Measurements from ENCODE around the gene RSPRY1.

Gene RSPRY1

DNA sequence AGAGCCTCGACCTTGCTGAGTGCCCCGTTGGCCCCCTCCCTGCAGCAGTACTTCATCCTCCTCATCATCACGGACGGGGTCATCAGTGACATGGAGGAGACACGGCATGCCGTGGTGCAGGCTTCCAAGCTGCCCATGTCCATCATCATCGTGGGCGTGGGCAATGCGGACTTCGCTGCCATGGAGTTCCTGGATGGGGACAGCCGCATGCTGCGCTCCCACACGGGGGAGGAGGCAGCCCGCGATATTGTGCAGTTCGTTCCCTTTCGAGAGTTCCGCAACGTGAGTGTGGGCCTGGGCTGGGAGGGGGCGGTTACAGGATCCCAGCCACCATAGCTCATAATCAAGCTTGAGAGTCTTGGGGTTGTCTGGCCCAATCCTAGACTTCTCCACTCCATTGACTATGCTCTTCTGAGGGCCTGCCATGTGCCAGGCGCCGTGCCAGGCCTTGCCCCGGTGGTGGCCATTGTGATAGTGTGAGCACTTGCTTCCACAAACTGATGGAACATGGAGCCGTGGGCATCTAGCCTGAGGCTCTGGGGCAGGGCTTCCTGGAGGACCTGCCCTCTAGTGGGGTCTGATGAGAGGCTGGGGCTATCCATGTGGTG, 40.0 kb upstream of the RSPRY1 start:
- peaks cover 23% of the 10 kb centered on the region for H3K4me1 ChIP-seq (ENCODE audit: control insufficient read depth, insufficient read depth, low read length)
- no peaks in the 10 kb centered on the region for H3K27me3 ChIP-seq (ENCODE audit: control insufficient read depth, insufficient read depth, low read length)
- H3K4me3 ChIP-seq (ENCODE audit: low read length) = no peak overlapping the region

DNA sequence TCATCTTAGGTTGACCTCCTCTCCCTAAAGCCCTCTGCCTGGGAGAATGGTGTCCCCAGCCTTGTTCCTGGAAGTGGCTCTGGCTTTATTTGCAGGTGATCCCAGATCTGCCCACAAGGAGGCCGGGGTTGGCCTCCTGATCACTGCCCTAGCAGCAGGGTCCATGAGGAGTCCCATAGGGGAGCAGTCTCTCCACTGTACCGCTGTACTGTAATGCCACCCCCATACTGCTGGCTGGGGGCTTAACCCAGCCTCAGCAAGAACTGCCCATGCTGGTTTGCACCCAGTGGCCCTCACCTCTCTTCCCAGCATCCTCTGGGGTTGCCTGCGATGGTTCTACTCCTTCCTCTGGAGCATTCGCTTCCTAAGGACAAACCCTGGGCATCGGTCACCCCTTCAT, 39.4 kb upstream of the RSPRY1 start:
- Histone ChIP-seq H3K36me3 (ENCODE audit: control insufficient read depth, insufficient read depth, low read length) (no peaks in the 10 kb centered on the region), H3K9me3 (ENCODE audit: control insufficient read depth, low read length) (no peaks in the 10 kb centered on the region), H3K4me1 (ENCODE audit: control insufficient read depth, insufficient read depth, low read length) (peaks cover 23% of the 10 kb centered on the region), H3K27me3 (ENCODE audit: control insufficient read depth, insufficient read depth, low read length) (no peaks in the 10 kb centered on the region), H3K9ac (ENCODE audit: low read length) (no peak overlapping the region), H3K4me3 (ENCODE audit: low read length) (no peak overlapping the region)

More for the DNA sequence above, 40.0 kb upstream of the RSPRY1 start:
- Histone ChIP-seq H3K9ac (ENCODE audit: low read length) (no peak overlapping the region), H3K9me3 (ENCODE audit: control insufficient read depth, low read length) (no peaks in the 10 kb centered on the region), H3K36me3 (ENCODE audit: control insufficient read depth, insufficient read depth, low read length) (no peaks in the 10 kb centered on the region)

DNA sequence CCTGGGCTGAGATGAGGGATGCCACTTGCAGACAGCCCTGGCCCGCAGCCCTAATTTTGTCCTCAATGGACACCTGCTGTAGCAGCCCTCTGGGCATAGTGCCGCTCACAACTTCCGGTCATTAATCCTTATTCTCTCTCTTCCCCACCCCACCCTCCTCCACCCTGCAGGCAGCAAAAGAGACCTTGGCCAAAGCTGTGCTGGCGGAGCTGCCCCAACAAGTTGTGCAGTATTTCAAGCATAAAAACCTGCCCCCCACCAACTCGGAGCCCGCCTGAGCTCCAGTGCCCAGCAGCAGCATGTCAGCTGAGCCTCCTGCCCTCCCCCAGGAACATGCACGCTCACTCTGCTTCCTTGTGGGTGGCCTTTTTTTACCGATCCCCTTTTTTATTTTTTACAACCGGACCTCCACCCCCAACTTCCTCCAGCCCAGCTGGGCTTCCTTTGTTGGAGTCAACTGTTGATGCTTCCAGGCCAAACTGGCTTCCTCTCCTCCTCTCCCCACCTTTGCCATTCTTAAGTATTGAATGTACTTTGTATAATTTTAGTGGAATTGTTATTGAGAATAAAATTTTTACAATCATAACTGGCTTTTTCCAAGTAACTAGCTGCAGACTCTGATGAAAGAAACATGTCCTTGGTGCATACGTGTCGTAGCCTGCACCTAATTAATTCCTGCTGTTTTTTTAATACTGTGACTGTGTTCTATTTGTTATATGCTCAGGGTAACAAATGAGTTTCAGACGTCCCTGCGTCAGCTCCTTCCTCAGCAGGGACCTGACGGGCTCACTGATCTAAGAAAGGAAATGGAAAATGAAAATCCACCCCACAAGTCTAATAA, 38.5 kb upstream of the RSPRY1 start:
- Histone ChIP-seq H3K27me3 (ENCODE audit: control insufficient read depth, insufficient read depth, low read length) (no peaks in the 10 kb centered on the region), H3K4me1 (ENCODE audit: control insufficient read depth, insufficient read depth, low read length) (peaks cover 23% of the 10 kb centered on the region), H3K9ac (ENCODE audit: low read length) (no peak overlapping the region), H3K36me3 (ENCODE audit: control insufficient read depth, insufficient read depth, low read length) (no peaks in the 10 kb centered on the region), H3K4me3 (ENCODE audit: low read length) (no peak overlapping the region), H3K9me3 (ENCODE audit: control insufficient read depth, low read length) (no peaks in the 10 kb centered on the region)

DNA sequence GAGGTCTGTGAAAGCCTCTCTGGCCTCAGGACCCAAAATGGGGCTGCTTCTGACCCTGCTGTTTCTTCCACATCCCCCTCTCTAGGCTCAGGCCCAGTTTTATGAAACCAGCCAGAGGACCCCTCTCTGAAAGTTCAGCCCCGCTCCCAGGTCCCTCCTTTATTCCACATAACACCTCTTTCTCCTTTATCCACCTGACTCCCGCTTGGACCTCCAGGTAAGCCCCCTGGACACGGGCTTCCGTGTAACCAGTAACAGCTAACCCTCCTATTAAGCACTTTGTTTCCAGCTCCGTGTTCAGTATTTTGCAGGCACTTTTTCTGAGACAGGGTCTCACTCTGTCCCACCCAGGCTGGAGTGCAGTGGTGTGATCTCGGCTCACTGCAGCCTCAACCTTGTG, 37.6 kb upstream of the RSPRY1 start:
- Histone ChIP-seq H3K4me3 (ENCODE audit: low read length) (no peak overlapping the region), H3K4me1 (ENCODE audit: control insufficient read depth, insufficient read depth, low read length) (peaks cover 16% of the 10 kb centered on the region), H3K27me3 (ENCODE audit: control insufficient read depth, insufficient read depth, low read length) (no peaks in the 10 kb centered on the region), H3K9me3 (ENCODE audit: control insufficient read depth, low read length) (no peaks in the 10 kb centered on the region), H3K36me3 (ENCODE audit: control insufficient read depth, insufficient read depth, low read length) (no peaks in the 10 kb centered on the region), H3K9ac (ENCODE audit: low read length) (no peak overlapping the region)

DNA sequence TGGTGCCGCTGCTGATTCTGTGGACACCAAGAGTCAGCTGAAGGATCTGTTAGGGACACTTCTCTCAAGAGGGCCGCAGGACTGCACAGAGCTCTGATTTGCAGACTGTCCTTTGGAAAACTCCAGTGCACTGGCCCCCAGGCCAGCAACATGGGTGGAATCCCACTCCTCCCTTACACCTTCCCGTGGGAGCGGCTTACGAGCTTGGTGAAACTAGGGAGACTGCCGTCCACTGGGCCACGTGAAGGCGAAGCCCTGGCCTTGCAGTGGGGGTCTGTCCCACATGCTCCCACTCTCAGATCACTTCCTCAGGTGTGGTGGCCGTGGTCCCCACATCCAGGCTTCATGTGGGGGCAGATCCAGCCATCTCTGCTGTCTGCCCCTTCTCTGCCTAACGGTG, 36.7 kb upstream of the RSPRY1 start:
- Histone ChIP-seq H3K27me3 (ENCODE audit: control insufficient read depth, insufficient read depth, low read length) (no peaks in the 10 kb centered on the region), H3K4me3 (ENCODE audit: low read length) (no peak overlapping the region), H3K9me3 (ENCODE audit: control insufficient read depth, low read length) (no peaks in the 10 kb centered on the region), H3K4me1 (ENCODE audit: control insufficient read depth, insufficient read depth, low read length) (peaks cover 8% of the 10 kb centered on the region), H3K36me3 (ENCODE audit: control insufficient read depth, insufficient read depth, low read length) (no peaks in the 10 kb centered on the region), H3K9ac (ENCODE audit: low read length) (no peak overlapping the region)

DNA sequence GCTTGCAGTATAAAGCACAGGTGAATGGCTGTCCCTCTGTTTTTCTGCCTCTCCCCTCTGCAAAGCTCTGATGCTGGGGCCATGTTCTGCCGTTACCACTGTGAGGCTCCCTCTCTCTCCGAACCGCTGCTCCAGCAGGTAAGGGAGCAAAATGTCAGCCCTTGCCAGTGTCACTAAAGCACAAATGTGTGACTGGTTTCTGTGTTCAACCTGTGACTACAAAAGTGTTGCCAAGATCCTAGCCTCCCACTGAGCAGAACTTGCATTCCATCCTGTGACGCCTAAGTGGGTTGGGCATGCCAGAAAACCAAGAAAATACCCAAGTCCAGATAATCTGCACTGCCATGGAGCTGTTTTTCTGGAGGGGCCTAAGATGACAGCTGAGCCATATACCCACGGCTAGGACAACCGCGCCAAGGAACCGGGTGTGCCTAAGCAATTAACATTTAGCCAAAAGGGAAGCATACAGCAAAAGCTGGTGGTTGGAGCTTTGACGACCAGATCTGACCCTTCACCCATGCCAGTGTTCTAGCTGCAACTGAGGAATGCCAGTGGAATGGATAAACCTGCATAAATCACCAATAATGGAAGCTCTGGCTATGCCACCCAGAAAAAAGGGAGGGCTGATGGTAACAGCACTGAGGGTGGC, 35.3 kb upstream of the RSPRY1 start:
- H3K4me3 ChIP-seq (ENCODE audit: low read length) = no peak overlapping the region
- no peaks in the 10 kb centered on the region for H3K9me3 ChIP-seq (ENCODE audit: control insufficient read depth, low read length)
- no peaks in the 10 kb centered on the region for H3K36me3 ChIP-seq (ENCODE audit: control insufficient read depth, insufficient read depth, low read length)
- H3K4me1 ChIP-seq (ENCODE audit: control insufficient read depth, insufficient read depth, low read length) = peaks cover under 1% of the 10 kb centered on the region
- H3K27me3 ChIP-seq (ENCODE audit: control insufficient read depth, insufficient read depth, low read length) = no peaks in the 10 kb centered on the region
- no peak overlapping the region for H3K9ac ChIP-seq (ENCODE audit: low read length)

DNA sequence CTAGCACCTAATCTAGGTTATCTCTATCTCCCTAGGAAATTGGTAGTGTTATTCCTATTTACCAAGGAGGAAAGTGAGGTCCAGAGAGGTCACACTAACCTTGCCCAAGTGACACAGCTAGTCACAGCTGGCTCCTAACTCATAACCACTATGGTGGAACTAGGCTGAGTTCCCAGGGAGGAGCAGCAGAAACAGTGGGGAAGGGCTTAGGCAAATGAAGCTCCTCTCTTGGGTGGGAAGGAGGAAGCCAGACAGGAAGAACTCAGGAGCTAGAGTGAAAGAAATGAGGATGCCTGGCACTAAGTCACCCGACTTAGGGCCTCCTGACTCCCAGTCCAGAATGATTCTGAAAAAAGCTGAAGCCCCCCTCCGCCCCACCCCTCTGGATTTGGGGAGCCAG, 34.8 kb upstream of the RSPRY1 start:
- Histone ChIP-seq H3K27me3 (ENCODE audit: control insufficient read depth, insufficient read depth, low read length) (no peaks in the 10 kb centered on the region), H3K9me3 (ENCODE audit: control insufficient read depth, low read length) (no peaks in the 10 kb centered on the region), H3K9ac (ENCODE audit: low read length) (no peak overlapping the region), H3K36me3 (ENCODE audit: control insufficient read depth, insufficient read depth, low read length) (no peaks in the 10 kb centered on the region), H3K4me3 (ENCODE audit: low read length) (no peak overlapping the region), H3K4me1 (ENCODE audit: control insufficient read depth, insufficient read depth, low read length) (no peaks in the 10 kb centered on the region)

DNA sequence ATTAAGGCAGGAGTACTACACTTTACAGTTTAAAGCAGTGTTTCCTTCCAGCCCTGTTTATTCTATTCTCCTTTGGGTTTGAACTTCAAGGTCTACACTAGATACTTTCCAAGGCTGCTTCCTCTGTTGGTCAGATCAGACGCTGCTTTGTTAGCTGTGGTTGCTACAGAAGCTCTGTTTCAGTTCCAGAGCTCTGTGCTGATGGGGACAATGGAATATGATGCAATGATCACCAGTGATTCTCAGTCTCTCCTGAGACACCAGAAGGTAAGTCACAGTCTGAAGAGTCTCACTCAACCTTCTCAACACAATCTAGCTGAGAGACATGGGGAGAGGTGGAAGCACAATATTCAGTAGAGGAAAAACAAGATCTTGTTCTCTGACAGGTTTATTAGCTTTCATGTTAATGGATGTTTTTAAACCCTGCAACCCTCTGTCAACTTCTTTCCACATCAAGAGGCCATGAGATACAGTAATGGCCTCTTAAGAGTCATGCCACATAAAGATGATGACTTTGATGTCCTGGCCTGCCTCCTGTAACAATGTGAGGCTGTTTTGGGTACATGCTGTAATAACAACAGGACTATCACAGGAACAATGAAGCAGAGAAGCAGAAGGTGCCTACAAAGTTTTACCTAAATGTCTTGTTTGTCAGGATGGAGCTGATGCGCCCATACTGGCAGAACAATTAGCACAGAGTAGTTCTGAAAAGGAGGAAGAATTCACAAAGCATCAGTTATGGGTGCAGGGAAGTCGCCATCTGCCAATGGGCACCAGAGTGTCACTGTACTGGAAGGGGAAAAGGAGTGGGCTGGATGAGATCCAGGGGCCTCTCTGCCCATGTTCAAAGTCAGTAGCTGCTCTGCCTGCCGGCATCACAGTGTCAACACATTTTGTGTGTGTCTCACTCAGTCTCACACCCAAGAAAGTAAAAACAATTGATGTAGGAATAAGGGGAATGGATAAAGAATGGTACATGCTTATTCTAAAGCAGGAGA, 33.7 kb upstream of the RSPRY1 start:
- H3K9ac ChIP-seq (ENCODE audit: low read length) = no peak overlapping the region
- no peaks in the 10 kb centered on the region for H3K36me3 ChIP-seq (ENCODE audit: control insufficient read depth, insufficient read depth, low read length)
- H3K27me3 ChIP-seq (ENCODE audit: control insufficient read depth, insufficient read depth, low read length) = no peaks in the 10 kb centered on the region
- H3K4me1 ChIP-seq (ENCODE audit: control insufficient read depth, insufficient read depth, low read length) = no peaks in the 10 kb centered on the region
- no peak overlapping the region for H3K4me3 ChIP-seq (ENCODE audit: low read length)
- no peaks in the 10 kb centered on the region for H3K9me3 ChIP-seq (ENCODE audit: control insufficient read depth, low read length)

DNA sequence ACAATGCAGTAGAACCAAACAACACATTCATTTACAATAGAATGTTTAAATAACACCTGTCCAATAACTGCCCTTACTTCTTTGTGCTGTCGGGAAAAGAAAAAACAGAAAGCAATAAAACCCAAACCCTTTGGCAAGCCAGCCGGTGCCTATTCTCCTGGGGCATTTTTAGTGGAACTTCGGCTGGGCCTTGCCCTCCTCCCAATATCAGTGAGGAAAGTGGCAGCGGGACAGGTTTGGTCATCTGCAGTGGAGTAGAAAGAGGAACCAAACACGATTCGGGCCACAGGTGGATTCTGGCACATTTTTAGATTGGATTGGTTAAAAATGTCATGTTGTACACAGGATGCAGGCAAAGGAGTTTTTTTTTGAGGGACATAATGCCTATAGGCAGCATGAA, 32.3 kb upstream of the RSPRY1 start:
- H3K4me1 ChIP-seq (ENCODE audit: control insufficient read depth, insufficient read depth, low read length) = no peaks in the 10 kb centered on the region
- H3K9me3 ChIP-seq (ENCODE audit: control insufficient read depth, low read length) = no peaks in the 10 kb centered on the region
- H3K27me3 ChIP-seq (ENCODE audit: control insufficient read depth, insufficient read depth, low read length) = no peaks in the 10 kb centered on the region
- H3K9ac ChIP-seq (ENCODE audit: low read length) = no peak overlapping the region
- no peaks in the 10 kb centered on the region for H3K36me3 ChIP-seq (ENCODE audit: control insufficient read depth, insufficient read depth, low read length)
- H3K4me3 ChIP-seq (ENCODE audit: low read length) = no peak overlapping the region

DNA sequence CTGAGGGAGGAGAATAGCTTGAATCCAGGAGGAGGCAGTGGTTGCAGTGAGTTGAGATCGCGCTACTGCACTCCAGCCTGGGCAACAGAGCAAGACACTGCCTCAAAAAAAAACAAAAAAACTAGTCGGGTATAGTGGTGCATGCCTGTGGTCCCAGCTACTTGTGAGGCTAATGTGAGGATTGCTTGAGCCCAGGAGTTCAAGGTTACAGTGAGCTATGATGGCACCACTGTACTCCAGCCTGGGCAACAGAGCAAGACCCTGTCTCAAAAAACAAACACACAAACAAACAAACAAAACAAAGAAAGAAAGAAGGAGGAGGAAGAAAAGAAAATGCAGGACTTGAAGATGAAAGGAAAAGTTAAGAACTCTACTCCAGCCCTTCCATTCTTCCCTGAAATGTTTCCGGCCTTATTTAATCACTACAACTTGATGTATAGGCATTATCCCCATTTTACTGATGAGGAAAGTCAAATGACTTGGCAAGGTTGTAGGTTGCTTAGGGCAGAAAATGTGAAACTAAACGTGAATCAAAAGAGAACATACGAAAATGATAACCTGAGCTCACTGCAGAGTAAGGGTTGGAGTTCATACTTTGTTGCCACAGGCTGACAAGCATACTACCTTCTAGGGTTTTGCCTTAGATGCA, 30.3 kb upstream of the RSPRY1 start:
- Histone ChIP-seq H3K36me3 (ENCODE audit: control insufficient read depth, insufficient read depth, low read length) (no peaks in the 10 kb centered on the region), H3K27me3 (ENCODE audit: control insufficient read depth, insufficient read depth, low read length) (no peaks in the 10 kb centered on the region), H3K9me3 (ENCODE audit: control insufficient read depth, low read length) (no peaks in the 10 kb centered on the region), H3K9ac (ENCODE audit: low read length) (no peak overlapping the region), H3K4me3 (ENCODE audit: low read length) (no peak overlapping the region), H3K4me1 (ENCODE audit: control insufficient read depth, insufficient read depth, low read length) (no peaks in the 10 kb centered on the region)

DNA sequence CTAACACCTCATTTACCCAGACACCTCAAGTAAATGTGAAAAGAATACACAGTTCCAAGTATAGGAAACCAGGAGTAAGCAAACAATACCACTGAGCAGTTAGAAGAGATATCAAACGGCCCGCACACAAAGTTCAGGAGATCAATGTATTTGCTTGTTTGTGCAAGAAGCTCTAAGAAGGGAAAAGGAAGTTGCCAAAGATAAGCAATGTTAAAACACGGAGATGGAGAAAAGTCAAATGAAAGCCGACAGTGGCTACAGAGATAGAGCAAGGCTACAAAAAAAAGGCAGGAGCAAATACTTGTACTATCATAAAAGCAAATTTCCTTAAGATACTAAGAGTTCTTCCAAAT, 29.8 kb upstream of the RSPRY1 start:
- Histone ChIP-seq H3K9me3 (ENCODE audit: control insufficient read depth, low read length) (no peaks in the 10 kb centered on the region), H3K36me3 (ENCODE audit: control insufficient read depth, insufficient read depth, low read length) (no peaks in the 10 kb centered on the region), H3K27me3 (ENCODE audit: control insufficient read depth, insufficient read depth, low read length) (no peaks in the 10 kb centered on the region), H3K9ac (ENCODE audit: low read length) (no peak overlapping the region), H3K4me1 (ENCODE audit: control insufficient read depth, insufficient read depth, low read length) (no peaks in the 10 kb centered on the region), H3K4me3 (ENCODE audit: low read length) (no peak overlapping the region)
